HG03571 (cell line): ENCODE results near the gene CLC.
"Not testable (repeated sequence)": the region's sequence is repeated elsewhere in the genome, so short reads cannot be mapped to it uniquely, and the experiment has no call there.

Source experiments
- ATAC-seq: cut with Tn5 transposase; IDR thresholded peaks from one replicate; pipeline ENCODE4 v1.9.1; 2021; ENCODE audit not compliant: unreplicated experiment

The CLC gene

GRCh38 chr19:39737891-39738290, at the start of gene CLC:
CLC (minus strand) TSS chr19:39738029; CDS start chr19:39737952, 77 bp downstream.
- no peak for ATAC-seq

GRCh38 chr19:39780894-39781293, 43.1 kb upstream of the CLC start:
- no peak for ATAC-seq

GRCh38 chr19:39778763-39779162, 40.9 kb upstream of the CLC start, which contains the start of gene LEUTX:
LEUTX (plus strand) TSS chr19:39778854; CDS start chr19:39778921, 67 bp downstream.
- no peak for ATAC-seq

- ATAC-seq: no peak
Measured at GRCh38 chr19:39768786-39769185, 31.0 kb upstream of the CLC start.

- ATAC-seq: no peak
Measured at GRCh38 chr19:39768334-39768733, 30.5 kb upstream of the CLC start.

DNA sequence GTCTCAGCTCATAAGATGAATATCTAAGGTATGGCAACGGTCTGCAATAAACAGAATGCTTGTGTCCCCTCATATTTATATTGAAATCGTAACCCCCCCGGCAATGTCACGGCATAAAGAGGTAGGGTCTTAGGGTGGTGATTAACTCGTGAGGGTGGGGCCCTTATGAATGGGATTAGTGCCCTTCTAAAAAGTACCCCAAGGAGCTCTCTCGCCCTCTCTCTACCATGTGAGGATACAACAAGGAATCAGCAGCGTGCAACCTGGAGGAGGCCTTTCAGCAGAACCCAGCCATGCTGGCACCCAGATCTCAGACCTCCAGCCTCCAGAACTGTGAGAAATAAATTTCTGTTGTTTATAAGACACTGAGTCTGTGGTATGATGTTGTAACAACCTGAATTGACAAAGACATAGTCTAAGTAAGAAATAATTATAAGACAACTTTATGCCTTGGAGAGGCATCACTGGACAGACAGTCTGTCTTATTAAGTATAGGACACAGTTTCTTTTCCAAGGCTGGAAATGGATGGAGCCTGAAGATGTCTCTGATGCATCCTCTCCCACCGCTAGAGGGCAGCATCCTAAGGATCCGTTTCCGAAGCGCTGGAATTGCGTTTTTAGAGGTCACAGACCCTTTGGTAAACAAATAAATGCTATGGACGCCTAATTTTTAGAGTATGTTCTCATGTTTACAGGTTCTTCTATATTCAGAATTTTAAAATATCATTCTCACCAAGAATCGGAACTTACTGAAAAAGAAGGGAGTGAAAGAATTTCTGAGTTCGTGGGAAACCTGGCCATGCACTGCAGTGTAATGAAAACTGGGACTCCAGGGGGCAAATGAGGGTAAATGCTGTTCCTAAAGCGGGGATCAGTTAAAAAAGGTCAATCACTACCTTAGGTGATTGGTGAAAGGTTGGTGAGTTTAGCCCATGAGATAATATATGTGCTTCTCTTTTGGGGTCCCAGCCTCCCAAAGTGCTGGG, 27.6 kb upstream of the CLC start:
- no peak for ATAC-seq

- not testable (repeated sequence) for ATAC-seq
Measured at GRCh38 chr19:39761851-39762250, 24.0 kb upstream of the CLC start.

DNA sequence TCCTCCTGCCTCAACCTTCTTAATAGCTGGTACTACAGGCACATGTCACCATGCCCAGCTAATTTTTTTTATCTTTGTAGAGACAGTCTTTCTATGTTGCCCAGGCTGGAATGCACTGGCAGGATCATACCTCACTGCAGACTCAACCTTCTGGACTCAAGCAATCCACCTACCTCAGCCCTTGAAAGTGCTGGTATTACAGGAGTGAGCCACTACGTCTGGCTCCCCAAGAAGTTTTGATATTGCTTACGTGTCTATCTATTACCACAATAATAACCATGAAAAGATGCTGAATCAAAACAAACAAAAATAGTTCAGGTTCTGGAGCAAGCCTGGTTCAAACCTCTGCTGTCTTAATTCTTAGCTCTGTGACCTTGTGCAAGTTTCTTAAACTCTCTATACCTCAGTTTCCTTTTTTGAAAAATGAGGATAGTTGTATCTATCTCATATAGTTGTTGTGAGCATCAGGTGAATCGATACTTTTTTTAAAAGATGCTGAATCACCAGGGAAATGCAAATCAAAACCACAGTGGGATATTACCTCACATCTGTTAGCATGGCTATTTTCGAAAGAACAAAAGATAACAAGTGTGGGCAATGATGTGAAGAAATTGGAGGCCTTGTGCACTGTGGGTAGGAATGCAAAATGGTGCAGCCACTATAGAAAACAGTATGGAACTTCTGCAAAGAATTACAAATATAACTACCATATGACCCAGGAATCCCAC, 21.8 kb upstream of the CLC start:
- ATAC-seq: no peak

DNA sequence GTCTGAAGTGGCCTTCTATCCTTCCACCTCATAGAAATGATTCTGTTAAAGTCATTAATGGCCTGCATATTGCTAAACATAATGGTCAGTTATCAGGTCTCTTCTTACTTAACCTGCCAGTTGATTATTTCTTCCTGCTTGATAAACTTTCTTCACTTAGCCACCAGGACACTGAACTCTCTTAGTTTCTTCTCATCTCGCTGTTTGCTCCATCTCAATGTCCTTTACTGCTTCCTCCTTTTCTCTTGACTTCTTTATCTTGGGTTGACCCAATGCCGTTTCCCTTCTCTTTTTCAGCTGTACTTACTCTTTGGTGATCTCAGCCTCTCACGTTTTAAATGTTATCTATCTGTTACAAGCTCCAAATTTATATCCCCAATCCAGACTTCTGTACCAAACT, 17.1 kb upstream of the CLC start:
- ATAC-seq: no peak

DNA sequence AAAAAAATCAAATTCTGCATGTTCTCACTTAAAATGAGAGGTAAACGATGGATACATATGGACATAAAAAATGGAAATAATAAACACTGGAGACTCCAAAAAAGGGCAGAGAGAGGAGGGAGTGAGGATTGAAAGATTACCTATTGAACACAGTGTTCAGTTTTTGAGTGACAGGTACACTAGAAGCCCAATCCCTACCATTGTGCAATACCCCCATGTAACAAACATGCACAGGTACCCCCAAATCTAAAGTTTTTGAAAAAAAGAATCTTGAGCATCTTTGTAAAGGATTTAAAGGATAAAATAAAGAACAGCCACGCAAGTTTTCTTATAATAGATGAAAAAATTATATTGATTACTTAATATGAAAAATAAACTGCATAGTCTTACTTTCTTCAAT, 16.7 kb upstream of the CLC start:
- no peak for ATAC-seq

GRCh38 chr19:39752795-39753194, 15.0 kb upstream of the CLC start:
- ATAC-seq: no peak

DNA sequence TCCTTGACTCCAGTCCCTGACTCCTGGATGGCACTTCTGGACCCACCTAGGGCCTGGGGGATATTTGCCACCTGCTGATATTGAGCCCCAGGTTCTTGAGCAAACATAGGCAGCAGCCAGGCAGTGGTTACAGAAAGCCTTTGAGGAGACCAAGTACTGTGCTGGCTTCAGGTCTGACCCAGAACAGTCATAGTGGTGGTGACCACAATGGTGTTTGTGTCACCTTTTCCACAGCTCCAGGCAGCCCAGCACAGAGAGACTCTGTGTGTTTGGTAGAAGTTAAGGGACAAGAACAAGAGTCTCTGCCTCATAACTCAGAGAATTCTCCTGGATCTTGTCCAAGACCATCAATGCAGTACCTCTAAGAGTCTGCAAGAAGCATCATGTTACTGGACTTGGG, 14.6 kb upstream of the CLC start:
- ATAC-seq: no peak

DNA sequence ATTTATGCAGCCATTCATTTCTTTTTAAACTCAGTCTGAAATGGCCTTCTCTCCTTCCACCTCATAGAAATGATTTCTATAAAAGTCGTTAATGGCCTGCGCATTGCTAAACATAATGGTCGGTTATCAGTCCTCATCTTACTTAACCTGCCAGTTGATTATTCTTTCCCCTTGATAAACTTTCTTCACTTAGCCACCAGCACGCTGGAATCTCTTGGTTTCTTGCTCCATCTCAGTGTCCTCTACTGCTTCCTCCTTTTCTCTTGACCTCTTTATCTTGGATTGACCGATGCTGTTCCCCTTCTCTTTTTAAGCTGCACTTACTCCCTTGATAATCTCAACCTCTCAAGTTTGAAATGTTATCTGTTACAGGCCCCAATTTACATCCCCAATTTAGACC, 12.2 kb upstream of the CLC start:
- ATAC-seq: no peak

DNA sequence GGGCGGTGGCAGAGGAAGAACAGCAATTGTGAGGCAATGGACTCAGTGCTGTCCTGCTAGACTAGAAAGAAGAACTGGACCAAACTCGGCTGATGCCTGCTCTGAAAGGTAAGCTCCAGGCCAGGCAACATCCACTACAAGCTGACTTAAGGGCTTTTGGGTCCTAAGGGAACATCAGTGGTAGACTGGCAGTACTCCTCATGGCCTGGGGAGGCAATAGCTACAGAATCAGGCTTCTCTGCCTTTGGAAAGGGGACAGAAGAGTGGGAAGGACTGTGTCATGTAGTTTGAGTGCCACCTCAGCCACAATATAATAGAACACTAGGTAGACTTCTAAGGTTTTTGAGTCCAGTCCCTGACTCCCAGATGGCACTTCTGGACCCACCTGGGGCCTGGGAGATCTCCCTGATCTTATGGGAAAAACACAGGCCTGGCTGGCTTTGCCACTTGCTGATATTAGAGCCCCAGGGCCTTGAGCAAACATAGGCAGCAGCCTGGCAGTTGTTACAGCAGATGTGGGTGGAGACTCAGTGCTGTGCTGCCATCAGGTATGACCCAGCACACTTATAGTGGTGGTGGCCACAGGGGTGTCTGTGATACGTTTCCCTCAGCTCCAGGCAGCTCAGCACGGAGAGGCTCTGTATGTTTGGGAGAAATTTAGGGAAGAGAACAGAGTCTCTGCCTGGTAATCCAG, 9.2 kb upstream of the CLC start:
- ATAC-seq: no peak

DNA sequence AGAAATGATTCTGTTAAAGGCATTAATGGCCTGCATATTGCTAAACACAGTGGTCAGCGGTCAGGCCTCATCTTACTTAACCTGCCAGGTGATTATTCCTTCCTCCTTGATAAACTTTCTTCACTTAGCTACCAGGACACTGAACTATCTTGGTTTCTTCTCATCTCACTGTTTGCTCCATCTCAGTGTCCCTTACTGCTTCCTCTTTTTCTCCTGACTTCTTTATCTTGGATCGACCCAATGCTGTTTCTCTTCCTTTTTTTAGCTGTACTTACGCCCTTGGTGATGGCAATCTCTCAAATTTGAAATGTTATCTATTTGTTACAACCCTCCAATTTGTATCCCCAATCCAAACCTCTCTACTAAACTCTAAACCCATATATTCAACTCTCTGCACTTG, 7.8 kb upstream of the CLC start:
- no peak for ATAC-seq

DNA sequence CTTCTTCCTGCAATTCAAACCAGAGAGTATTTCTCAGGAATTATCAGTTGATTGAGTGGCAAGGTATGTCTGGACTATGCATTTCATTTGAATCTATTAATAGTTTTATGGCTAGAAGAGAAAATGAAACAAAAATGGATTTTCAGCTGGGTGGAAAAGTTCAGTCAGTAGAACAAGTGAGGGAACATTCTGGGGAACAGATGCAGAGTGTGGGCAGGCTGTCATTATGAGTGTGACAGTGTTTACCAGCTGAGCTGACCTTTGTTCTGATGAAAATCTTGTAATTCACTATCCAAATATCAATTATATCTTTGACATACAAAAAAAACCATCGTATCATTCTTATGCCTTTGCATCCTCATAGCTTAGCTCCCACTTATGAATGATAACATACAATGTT, 2.6 kb upstream of the CLC start:
- no peak for ATAC-seq

DNA sequence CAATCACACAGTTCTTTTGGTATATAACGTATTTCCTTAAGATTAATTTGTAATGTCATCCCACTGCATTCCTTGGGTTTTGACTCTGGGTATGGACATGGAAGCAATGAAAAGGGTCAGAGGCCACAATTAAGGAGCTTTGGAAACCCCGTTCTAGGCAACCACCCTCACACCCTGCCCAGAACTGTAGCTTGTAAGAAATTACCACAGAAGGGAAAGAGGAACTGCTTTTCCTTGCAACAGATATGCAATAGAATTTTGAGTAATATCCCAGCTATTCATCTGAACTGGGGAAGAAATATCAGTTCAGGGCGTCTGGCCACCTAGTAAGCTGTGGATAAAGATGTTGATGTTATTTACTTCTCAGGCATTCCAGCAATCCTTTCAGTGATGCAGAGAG, 985 bp upstream of the CLC start:
- no peak for ATAC-seq

DNA sequence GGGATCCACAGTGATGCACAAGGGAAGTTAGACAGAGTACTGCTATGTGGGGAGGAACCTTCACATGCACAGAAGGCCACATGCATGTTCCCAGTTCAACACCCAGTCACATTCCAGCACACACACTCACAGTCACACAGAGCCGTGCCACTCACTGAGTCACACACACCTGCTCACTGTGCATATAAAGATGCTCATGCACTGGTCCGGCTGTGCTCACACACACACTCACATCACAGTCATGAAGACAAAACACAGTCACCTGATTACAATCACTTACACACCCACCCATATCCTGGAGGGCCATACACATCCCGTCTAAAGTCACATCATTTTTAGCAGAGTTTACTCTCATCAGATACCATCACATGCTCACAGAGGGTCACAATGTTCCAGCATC, 478 bp downstream of the CLC start:
- ATAC-seq: no peak

DNA sequence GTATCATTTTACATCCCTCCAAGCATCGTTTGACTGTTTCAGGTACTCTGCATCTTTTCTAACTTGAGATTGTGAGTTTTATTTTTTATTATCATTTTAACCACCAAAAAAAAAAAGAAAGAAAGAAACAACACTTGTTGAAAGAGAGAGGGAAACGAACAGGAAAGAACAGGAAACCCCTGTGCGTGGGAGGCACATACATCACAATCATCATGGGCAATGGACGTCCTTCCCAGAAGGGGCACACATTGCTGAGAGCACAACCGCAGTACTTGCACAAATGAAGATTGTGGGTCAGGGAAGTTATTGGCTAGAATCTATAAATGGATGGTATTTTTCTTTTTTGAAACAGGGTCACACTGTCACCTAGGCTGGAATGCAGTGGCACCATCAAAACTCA, 1.7 kb downstream of the CLC start:
- ATAC-seq: no peak

GRCh38 chr19:39735688-39736087, 2.1 kb downstream of the CLC start:
- ATAC-seq: no peak

GRCh38 chr19:39733841-39734240, 4.0 kb downstream of the CLC start:
- no peak for ATAC-seq
